GM18520 (cell line): ENCODE measurements around the gene LAMB2.

ENCODE experiments used
- ATAC-seq: cut with Tn5 transposase; IDR thresholded peaks from one replicate; pipeline ENCODE4 v1.9.1; 2021; ENCODE audit not compliant: unreplicated experiment

Gene LAMB2

DNA sequence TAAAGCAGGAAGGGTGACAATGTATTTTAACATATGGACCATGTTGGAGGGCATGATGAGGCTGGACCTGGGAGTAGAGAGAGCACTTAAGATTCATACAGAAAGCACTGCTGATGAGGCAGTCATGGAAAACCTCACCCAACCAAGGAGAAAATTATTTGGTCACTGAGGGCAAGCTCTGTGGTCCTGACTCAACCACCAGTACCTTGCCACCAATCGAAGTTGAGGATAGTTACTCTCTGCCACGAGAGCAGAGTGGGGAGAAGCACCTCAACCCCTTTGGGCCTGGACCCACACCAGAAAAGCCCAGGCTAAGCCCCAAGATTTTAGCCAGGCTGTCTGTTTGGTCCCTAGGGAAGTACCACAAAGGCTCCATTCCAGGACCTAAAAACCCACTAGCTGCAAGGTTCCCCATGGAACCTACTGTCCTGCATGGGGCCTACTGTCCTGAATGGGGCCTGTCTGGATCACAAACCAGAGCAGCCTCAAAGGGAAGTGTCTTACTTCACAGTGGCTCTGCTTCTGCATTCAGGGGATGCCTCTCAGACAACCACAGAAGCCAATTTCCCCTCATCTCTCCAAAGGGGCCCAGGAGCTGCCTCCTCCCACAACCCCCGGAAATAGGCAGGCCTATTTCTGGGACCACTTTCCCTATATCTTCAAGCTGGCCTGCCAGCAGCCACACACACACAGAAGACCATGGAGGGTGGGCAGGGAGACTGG is 29.1 kb upstream of the LAMB2 start:
- ATAC-seq: no peak

DNA sequence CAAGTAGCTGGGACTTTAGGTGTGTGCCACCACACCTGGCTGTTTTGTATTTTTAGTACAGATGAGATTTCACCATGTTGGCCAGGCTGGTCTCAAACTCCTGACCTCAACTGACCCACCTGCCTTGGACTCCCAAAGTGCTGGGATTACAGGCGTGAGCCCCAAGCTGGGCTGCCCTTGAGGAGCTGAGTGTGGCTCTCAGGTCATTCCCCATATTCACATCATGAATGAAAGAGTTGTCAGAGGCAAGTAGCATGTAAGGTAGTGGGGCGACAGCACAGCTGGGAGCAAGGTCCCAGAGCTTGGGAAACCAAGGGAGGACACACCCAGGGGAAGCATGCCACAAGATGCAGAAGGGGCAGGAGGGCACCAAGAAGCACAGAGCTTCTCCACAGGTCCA is 28.3 kb upstream of the LAMB2 start:
- no peak for ATAC-seq

DNA sequence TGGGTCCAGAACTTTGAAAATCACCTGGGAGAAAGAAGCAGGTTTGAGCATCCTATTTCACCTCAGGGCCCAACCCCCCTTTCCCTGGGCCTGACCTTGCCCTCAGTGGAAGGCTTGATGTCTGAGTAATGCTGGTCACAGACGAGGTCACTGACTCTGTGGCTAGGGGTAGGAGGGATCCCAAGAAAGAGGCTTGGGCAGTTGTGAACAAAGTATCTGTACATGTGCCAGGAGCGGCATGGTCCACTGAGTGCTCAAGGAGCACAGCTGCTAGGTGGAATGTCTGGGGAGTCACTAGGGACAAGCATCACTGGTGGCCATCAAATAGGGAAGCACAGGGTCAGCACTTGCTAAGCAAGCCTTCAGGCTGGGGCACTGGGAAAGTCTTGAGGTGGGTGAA is 25.9 kb upstream of the LAMB2 start:
- no peak for ATAC-seq

DNA sequence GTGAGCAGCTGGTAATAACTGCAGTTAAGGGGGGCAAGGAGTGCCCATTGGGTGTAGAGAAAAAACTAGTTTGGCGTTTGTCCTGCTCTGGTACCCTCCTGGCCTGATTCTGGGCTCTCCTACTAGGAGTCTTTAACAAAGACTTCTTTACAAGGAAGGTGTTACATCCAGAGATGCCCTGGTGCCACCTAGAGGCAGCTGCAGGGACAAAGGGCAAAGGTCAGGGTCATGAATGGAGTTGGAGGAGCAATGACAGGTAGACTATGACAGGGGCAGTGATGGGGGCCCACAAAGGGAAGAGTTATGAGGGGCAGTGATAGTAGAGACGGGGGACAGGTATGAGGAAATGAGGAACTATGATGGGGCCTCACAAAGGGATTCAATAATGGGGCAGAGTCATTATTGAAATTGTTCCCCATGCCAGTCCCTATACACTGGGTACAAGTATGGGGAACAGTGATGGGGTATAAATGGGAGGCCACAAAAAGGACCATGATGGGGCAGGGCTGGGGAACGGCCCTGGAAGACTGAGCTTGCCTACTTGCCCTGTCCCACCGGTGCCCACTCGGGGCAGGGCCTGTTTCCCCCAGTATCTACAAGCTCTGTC is 25.4 kb upstream of the LAMB2 start:
- no peak for ATAC-seq

DNA sequence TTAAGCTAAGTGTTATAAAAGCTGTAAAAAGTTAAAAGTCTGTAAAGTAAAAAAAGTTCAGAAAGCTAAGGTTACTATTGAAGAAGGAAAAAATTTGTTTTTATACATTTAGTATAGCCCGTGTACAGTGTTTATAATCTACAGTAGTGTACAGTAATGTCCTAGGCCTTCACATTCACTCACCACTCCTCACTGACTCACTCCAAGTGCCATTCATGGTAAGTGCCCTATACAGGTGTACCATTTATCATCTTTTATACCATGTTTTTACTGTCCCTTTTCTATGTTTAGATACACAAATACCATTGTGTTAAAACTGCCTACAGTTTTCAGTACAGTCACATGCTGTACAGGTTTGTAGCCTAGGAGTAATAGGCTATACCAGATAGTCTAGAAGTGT is 24.4 kb upstream of the LAMB2 start:
- ATAC-seq: no peak

DNA sequence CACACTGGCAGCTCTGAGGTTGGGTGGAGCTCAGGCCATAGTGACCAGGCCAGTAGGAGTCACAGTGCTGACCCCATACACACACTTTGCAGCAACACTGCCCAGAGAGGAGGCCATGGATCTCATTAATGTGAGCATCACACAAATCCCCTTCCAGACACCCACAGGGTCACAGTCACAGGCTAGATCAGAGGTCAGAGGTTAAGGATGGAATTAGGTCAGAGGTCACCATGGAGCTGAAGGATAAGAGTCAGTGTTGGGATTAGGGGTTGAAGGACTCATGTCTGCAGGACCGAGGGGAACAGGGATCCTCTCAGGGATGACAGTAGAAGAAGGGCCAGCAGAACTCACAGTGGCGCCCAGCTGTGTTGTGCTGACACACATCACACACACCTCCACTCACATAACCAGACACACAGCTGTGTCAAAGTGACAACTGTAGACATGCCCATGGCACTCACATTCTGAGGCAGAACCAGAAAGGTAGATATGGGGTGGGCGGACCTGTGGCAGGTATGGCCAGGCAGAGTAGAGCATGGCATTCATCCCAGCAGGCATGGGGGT is 20.6 kb upstream of the LAMB2 start:
- no peak for ATAC-seq

DNA sequence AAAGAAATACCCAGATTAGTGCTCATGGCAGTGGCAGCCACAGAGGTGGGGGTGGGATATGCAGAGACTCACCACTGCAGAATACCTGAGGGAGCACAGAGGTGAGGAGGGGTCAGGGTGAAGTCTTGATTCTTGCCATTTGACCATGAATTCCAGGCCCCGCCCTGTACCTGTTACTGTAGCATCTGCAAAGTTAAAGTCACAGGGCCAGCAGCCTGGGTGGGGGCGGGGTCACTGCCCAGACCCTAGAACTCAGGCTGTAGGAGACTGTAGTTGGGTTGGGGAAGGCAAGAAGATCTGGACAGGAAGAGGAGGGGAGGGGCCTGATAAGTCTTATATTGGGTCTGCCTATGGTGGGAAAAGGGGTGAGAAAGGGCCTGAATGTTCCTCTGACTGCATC is 18.8 kb upstream of the LAMB2 start:
- no peak for ATAC-seq

DNA sequence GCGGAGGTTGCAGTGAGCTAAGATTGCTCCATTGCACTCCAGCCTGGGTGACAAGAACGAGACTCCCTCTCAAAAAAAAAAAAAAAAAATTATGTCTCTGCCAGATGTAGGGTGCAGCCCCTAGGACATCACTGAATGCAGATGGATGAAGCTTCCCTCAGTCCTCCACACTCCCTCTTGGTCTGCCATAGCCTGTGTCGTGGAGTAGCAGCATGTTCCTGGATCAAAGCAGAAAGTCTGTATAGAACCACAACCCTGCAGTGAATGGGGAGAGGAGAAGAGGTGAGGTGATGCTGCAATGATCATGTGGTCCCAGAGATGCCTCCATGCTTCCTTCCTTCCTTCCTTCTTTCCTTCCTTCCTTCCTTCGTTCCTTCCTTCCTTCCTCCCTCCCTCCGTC is 15.3 kb upstream of the LAMB2 start:
- ATAC-seq: no peak

DNA sequence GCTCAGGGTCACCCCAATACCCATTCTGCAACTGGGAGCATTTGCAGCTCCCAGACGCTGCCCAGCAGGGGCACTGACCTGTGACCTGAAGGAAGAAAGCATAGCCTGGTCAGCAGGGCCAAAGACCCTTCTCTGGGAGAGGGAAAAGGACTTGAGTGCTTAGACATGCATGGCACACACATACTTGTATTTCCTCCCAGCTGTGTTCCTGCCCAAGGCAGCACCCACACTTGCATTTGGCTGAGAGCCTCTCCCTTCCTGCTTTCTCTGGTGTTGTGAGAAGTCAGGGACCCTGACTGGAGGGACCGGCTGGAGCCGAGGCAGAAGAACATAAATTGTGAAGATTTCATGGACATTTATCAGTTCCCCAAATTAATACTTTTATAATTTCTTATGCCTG is 7.2 kb upstream of the LAMB2 start:
- no peak for ATAC-seq

DNA sequence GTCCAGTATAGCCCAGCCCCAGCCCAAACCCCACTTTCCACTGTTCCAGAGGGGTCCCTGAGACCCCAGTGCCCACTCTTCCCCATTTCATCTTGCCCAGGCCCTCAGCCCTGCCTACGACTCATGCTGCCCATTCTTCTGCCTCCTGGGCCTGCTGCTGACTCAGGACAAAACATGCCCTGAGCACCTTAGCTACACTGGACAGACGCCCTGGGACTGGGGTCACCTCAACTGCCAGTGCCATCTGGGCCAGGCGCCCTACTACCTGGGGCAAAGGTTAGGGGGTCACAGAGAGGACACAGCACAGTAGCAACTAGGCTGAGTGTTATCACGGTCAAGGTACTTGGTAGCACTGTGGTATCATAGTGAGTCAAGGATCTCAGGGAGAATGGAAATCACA is 2.6 kb upstream of the LAMB2 start:
- ATAC-seq: no peak

DNA sequence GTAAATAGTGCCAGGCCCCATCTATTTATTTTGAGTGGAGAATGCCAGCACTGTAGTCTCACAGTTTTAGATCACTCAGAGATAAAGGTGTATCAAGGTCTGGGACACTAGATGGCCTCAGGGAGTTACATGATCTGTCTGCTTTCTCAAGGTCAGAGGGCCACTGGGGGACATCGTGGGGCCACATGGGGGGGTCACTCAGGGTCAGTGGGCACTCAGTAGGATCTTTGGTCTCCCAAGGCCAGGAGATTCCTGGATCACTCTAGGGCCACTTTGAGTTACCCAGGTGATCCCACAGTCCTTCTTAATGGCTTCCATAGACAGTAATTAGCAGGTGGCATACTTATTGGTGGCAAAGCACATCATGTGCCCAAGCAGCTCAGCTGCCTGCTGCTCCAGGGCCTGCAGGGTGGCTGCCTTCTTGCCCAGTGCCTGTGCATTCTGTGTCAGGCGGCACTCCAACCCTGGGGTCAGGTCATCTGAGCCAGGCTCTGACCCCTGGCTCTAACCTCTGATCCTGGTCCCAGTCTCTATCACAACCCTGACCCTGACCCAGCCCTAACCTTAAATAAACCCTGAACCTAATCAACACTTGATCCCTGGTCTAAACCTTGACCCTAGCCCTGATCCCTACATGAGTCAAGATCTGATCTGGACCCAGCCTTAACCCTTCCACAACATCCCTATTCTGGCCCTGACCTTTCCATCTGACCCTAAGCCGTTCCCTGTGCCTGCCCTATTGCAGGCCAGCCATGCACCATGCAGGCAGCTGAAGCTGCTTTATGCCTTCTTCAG is 1.8 kb upstream of the LAMB2 start:
- ATAC-seq: no peak

DNA sequence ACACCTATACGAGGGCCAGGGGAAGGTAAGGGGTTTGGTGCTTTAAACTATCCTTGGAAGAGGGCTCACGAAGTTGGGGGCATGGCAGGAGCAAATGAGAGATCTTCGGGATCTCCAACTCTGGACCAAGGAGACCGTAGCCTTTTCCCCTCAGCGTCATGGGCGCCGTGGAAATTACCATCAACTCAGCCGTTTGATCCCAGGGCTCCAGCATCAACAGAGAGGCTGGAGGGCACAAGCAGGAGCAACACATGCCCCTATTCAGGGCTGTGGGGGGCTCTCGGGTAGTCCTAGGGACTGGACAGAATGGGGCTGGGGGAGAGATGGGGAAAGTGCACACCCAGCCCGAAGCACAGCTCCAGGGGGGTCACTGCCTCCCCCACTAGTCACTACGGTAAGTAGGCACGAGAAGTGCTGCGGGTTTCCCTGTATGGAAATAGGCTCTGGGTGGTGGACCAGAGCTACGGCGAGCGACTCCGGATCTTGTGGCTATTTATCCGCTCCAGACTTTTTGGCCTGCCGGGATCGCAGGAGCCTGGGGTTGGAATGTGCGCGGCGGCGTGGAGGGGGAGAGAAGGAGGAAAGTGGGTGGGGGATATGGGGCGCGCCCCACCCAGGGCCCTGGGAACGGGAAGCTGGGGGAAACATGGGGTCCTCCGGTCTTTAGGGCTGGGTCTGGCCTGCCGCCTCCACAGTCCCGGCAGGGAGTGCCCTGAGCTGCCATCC is 539 bp upstream of the LAMB2 start:
- no peak for ATAC-seq

DNA sequence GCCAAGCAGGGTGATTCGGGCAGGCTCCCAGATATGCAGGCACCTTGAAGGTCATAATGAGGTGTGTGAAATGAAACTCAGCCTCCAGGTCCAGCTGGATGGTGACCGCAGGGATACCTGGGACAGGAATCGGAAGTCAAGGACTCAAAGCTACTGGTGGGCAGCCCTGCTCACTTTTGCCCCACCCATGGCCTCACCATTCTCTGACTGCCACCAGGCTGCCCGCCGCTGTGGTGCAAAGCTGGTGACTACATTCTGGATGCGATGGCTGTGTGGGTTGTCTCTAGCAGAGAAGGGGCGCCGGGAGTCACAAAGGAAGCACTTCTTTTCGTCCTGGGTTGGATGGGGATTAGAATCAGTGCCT is 795 bp downstream of the LAMB2 start:
- ATAC-seq: no peak

DNA sequence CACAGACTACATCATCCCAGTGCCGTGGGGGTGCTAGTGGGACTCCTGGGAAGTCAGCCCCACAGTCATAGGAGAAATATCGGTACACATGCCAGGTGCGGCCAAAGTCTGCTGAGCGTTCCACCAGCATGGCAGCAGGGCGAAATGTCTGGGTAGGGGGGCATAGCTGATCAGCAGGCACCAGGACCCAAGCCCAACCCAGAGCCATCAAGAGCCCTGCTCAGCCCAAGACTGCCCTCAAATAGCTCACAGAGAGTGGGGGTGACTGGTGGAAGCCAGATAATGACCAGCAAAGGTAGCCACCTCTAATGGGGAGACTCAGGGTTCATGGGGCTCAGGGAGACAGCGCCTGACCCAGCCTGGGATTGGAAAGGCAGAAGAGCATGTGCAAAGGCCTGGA is 1.3 kb downstream of the LAMB2 start:
- ATAC-seq: no peak

DNA sequence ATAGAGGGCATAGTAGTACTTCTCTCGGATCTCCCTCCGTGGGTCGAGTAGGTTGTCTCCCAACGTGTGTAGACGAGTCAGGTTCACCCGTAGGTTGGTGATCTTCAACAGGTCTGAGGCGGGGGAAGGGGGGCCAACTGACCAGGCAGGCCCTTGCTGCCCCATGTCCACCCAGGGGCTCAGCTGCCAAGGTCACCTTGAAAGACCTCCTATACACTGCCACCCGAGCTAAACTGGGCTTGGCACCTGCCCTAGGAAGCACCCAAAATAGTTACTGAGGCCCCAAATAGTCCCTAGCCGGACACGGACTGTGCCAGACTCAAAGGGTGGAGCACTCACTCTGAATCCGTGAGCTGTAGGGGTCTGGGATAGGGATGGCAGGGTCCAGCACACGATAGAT is 1.8 kb downstream of the LAMB2 start:
- no peak for ATAC-seq

DNA sequence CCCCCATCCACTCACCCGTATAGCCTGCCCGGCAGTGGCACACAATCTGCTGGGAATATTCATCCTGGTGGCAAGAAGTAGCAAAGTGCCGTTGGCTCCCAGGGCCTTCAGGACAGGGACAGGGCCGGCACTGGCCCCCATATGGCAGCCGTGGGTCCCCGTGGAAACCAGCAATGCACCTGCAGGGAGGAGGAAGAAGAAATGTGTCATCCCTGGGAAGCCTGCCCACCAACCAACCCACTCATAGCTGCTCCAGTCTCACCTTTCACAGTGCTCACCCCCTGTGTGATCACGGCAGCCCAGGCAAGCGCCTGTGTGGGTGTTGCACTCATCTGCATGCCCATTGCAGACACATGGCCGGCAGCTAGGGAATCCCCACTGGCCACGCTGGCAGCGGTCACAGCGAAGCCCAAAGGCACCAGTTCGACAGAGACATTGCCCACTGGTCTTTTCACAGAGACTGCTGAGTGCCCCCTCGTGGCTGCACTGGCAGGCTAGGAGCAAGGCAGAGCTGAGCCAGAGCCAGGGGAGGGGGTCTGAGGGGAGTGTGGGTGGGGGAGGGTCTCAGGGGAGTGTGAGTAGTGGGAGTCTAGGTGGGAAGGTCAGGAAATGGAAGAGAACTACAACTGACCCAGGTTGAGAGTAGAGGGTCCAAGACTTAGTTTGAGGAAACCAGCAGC is 7.7 kb downstream of the LAMB2 start:
- ATAC-seq: no peak

DNA sequence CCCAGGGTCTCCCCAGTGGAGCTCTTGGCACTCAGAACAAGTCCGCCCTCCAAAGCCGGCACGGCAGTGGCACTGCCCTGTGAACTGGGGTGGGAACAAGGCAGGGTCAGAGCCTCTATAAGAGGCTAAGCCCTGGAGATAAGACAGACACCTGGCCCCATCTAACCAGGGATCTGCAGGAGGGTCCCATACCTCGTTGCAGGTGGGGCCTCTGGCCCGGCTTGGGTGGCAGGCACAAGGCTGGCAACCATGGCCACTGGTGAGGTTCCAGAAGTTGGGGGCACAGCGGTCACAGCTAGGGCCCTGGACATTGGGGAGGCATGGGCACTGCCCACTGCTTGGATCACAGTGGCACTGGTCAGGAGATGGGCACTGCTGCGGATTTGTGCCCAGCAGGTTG is 8.6 kb downstream of the LAMB2 start:
- ATAC-seq: no peak

DNA sequence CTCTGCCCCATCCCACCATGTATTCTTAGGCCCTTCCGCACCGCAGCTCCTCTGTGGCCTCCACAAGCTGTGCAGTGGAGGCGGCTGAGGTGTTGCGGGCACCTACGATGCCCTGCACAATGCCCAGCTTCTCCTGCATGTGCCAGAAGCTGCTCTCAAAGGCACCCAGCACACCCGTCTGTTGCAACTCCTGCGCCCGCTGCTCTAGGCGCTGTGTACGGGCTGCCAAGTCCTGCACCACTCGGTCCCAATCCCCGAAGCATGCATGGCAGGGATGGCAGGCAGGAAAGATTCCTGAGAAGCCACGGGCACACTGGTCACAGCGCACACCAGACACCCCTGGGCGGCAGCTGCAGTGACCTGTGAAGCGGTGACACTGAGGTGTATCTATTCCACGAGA is 9.2 kb downstream of the LAMB2 start:
- no peak for ATAC-seq

DNA sequence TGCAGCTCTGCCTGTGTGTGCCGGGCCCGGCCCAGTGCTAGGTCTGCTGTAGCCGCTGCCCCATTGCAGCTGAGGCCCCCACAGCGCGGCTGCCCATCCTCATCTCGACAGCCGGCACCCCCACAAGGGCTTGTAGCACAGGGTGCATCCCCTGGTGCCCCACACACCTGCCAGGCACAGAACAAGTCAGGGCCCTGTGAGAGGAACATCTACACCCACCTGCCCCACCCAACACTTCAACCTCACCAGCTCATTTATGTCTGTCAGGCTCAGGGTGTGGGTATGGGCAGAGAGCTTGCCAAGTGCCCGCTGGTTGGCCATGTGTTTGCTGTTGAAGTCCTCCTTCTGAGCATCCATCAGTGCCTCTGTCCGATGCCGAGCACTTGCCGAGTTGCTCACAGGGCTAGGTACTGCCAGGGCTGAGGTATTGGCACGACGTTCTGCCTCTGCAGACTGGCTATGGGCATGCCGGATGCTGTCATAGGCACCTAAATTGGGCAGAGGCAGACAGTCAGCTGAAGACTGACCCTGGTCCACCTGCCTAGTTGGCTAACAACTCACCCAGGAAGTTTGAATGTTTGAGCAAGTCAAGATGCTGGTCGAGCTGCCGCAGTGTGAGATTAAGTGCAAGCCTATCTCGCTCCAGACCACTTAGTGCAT is 9.8 kb downstream of the LAMB2 start:
- no peak for ATAC-seq

DNA sequence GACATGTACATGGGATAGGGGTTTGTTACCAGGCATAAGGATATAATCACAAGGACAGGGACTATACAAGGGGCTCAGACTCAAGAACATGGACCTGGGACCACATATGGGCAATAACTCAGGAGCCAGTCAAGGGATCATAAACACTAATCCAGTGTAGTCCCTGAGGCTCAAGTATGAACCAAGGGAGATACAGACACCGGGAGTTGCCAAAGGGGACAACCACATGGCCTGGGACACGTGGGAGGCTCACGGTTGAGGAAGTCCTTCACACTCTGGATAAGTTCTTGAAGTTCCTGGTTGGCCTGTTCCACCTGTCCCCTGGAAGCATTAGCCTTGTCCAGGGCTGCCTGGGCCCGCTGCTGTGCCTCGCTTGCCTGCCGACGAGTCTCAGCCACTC is 10.4 kb downstream of the LAMB2 start:
- no peak for ATAC-seq
